Left ventricle myocardium inferior (tissue), 1 donor: ENCODE data around the gene ALOX15. TPM values are rescaled to one million over a fixed set of nuclear protein-coding genes. Genes with fewer than 3 reads are reported as not detected.

Experiments used
- DNase-seq: peaks from one replicate; pipeline ENCODE4 v3.0.0-alpha.2; 2020
- H3K27ac ChIP-seq: fragments of 200-600 bp; replicated peaks from 2 replicates; pipeline ENCODE4 v1.8.0; 2021
- H3K27me3 ChIP-seq: fragments of 200-600 bp; 2 replicates; pipeline ENCODE4 v1.8.0; 2021; ENCODE audit warnings: low read depth
- H3K36me3 ChIP-seq: fragments of 200-600 bp; 2 replicates; pipeline ENCODE4 v1.8.0; 2021
- H3K4me1 ChIP-seq: fragments of 200-600 bp; 2 replicates; pipeline ENCODE4 v1.8.0; 2021
- H3K4me3 ChIP-seq: fragments of 200-600 bp; 2 replicates; pipeline ENCODE4 v1.8.0; 2021; ENCODE audit warnings: mild to moderate bottlenecking, moderate library complexity
- H3K9me3 ChIP-seq: fragments of 200-600 bp; replicated peaks from 2 replicates; pipeline ENCODE4 v1.8.0; 2021
- intact Hi-C: fragments of 100-400 bp; cut with micrococcal nuclease; formaldehyde crosslinking; loops from one replicate; pipeline ENCODE4 v1.11.0; 2022
- total RNA-seq: library from RNA; stranded (reverse); fragmentation: NEBNext Ultra II Directional; extraction: Animal tissue kit (Norgen Biotek cat#: 25700); gene quantifications from one replicate; pipeline ENCODE4 v1.2.1, GENCODE V29; 2021
- TF ChIP-seq, protein P1 (sequence below): fragments of 200-600 bp; IDR thresholded peaks from 2 replicates; pipeline ENCODE4 v1.8.0; 2021; ENCODE audit warnings: antibody characterized with exemption, mild to moderate bottlenecking, borderline replicate concordance
- donor health status: DM: no; HTN: yes; CAD: no; lungs with severe emphysema.

Gene ALOX15
- total RNA-seq, 1 donor from 2014 or later, result 0.33 TPM

DNA sequence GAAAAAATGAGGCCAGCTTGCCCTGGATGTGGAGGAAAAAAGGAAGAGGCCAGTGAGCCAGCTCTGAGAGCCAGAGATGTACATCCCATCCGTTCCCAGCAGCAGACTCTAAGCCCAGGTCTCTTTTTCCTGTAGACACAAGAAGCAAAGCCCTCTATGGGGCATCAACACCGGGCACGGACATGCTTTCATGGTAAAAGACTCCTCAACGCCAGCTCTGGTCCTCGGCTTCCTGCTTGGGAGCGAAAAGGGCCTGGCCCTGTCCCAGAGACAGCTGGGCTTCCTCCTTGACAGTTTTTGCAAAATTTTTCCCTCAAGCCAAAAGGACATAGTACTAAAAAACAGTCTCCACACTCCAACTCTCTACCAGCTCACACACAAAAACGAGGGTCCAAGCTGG, 35.3 kb upstream of the ALOX15 start:
- Histone ChIP-seq H3K36me3 (peaks cover 94% of the 10 kb centered on the region), H3K4me3 (no peak overlapping the region), H3K27me3 (no peaks in the 10 kb centered on the region), H3K27ac (no peak overlapping the region), H3K9me3 (no peaks in the 10 kb centered on the region), H3K4me1 (peaks cover 7% of the 10 kb centered on the region)
- TF ChIP-seq, protein P1, sequence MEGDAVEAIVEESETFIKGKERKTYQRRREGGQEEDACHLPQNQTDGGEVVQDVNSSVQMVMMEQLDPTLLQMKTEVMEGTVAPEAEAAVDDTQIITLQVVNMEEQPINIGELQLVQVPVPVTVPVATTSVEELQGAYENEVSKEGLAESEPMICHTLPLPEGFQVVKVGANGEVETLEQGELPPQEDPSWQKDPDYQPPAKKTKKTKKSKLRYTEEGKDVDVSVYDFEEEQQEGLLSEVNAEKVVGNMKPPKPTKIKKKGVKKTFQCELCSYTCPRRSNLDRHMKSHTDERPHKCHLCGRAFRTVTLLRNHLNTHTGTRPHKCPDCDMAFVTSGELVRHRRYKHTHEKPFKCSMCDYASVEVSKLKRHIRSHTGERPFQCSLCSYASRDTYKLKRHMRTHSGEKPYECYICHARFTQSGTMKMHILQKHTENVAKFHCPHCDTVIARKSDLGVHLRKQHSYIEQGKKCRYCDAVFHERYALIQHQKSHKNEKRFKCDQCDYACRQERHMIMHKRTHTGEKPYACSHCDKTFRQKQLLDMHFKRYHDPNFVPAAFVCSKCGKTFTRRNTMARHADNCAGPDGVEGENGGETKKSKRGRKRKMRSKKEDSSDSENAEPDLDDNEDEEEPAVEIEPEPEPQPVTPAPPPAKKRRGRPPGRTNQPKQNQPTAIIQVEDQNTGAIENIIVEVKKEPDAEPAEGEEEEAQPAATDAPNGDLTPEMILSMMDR, result no peak
- DNase-seq, result peak; percentile 27
- intact Hi-C loops, result no loop called here

DNA sequence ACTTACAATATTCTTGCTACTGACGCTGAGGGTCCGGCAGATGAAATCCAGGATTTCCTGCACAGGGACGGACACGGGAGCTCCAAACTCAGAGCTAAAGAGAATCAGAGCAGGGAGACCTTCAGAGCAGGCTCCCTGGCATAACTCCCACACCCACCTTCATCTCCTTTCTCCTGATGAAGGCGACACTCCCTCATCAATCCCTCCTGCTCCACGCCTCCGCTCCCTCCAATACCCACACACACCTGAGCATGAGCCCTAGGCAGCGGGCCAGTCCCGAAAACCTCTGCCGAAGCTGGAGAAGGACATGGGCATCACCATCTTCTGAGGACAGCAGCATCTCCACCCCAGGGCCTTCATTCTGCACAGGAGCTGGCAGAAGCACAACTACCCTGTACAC, 34.3 kb upstream of the ALOX15 start:
- Histone ChIP-seq H3K4me1 (peaks cover 7% of the 10 kb centered on the region), H3K4me3 (no peak overlapping the region), H3K27me3 (no peaks in the 10 kb centered on the region), H3K9me3 (no peaks in the 10 kb centered on the region), H3K36me3 (peaks cover 94% of the 10 kb centered on the region), H3K27ac (no peak overlapping the region)
- intact Hi-C loops, result no loop called here
- TF ChIP-seq, protein P1, result no peak
- DNase-seq, result no peak

DNA sequence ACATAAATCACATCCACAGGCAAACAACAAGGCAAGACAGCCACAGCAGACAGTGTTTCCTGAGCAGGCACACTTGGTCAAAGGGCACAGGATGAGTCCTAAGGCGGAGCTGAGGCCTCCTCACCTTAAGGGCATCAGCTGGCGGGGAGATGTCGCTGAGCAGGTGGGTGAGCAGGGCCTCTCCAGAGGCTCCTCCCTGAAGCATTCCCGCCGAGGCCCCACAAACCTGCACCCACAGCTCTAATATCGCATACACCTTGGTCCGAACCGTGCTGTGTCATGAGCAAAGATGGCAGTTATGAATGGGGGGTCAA, 33.2 kb upstream of the ALOX15 start:
- Histone ChIP-seq H3K4me1 (peaks cover 7% of the 10 kb centered on the region), H3K36me3 (peaks cover 84% of the 10 kb centered on the region), H3K27ac (no peak overlapping the region), H3K9me3 (no peaks in the 10 kb centered on the region), H3K27me3 (no peaks in the 10 kb centered on the region), H3K4me3 (no peak overlapping the region)
- TF ChIP-seq, protein P1, result no peak
- intact Hi-C loops, result no loop called here
- no peak for DNase-seq

DNA sequence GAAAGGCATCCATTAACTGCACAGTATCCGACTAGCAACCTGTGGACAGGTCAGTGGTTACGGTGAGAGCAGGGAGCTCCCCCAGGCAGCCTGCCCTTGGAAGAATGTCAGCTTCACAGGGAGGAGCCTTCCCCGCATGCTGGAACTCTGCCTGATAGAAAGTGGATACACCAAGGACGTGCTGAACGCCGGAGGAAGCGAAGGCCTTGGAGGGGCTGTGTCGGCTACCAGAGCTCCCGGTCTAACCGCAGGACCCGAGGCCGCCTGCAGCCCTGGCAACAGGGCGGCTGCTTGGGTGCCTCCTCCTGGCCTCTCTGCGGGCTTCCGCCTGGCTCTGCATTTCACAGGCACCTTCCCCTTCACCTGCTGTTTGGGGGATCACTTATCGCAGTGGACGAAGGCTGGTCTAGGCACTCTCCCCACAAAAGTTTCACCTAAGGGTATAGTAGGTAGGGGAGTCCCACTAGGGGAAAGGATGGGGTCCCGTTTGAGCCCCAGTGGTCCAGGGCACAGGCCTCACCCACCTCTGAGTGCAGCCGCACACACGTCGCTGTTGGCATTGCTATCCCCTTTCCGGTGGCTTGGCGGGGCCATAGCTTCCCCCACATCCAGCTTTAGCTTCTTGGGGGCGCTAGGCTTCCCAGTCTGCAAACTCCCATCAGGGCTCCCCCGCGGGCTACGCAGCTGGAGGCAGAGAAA, 32.7 kb upstream of the ALOX15 start:
- Histone ChIP-seq H3K4me1 (peaks cover 7% of the 10 kb centered on the region), H3K36me3 (peaks cover 83% of the 10 kb centered on the region)
- intact Hi-C loops, result no loop called here

DNA sequence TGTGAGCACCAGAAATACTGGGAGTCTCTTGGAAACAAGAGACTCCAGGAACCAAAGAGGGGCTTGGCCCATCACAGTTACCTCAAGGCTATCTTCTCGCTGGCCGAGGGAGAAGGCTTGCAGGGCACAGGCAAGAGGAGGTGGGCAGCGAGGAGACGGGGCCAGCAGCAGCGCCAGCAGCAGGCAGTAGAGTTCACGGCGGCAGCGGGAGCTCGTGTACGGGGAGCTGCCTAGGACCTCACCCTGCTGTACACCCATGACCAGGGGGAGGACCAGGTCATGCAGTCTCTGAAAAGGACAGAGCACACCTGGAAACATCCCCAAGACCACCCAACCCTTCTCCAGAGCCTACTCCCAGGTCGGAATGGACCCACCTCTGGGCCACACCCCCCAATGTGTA, 31.7 kb upstream of the ALOX15 start:
- DNase-seq, result no peak
- intact Hi-C loops, result no loop called here
- Histone ChIP-seq H3K4me3 (no peak overlapping the region), H3K27me3 (no peaks in the 10 kb centered on the region), H3K9me3 (no peaks in the 10 kb centered on the region), H3K4me1 (no peaks in the 10 kb centered on the region), H3K27ac (no peak overlapping the region), H3K36me3 (peaks cover 73% of the 10 kb centered on the region)
- TF ChIP-seq, protein P1, result no peak

More for the DNA sequence above, 32.7 kb upstream of the ALOX15 start:
- TF ChIP-seq, protein P1, result no peak
- Histone ChIP-seq H3K27ac (no peak overlapping the region), H3K27me3 (no peaks in the 10 kb centered on the region), H3K4me3 (no peak overlapping the region), H3K9me3 (no peaks in the 10 kb centered on the region)
- no peak for DNase-seq
